ENCODE data around the gene CAMKK2.
"Not testable (repeated sequence)": the region's sequence is repeated elsewhere in the genome, so short reads cannot be mapped to it uniquely, and the experiment has no call there.

- TF ChIP-seq POLR2A, TAF1, POLR2AphosphoS5, SPI1 (IDR thresholded peaks at IDR 0.05; ENCODE audit: low read depth, low read length): not testable (repeated sequence)
Observed at GRCh38 chr12:121307397-121307796, 10.9 kb upstream of the CAMKK2 start.
